GM23248 (cell line): ENCODE measurements around the gene ABCB11.
"Not testable (repeated sequence)": the region's sequence is repeated elsewhere in the genome, so short reads cannot be mapped to it uniquely, and the experiment has no call there.

Source experiments
- EZH2 ChIP-seq: fragments of 200-600 bp; sonication (generic); IDR thresholded peaks from 2 replicates; pipeline ENCODE4 v1.6.1; 2018; ENCODE audit warnings: antibody characterized with exemption, mild to moderate bottlenecking; ENCODE audit not compliant: insufficient read depth, poor library complexity, severe bottlenecking
- EZH2phosphoT487 ChIP-seq: fragments of 200-600 bp; sonication (generic); IDR thresholded peaks from 2 replicates; pipeline ENCODE4 v1.6.1; 2018; ENCODE audit warnings: antibody characterized with exemption, moderate library complexity, mild to moderate bottlenecking, low read depth; ENCODE audit not compliant: insufficient read depth

DNA sequence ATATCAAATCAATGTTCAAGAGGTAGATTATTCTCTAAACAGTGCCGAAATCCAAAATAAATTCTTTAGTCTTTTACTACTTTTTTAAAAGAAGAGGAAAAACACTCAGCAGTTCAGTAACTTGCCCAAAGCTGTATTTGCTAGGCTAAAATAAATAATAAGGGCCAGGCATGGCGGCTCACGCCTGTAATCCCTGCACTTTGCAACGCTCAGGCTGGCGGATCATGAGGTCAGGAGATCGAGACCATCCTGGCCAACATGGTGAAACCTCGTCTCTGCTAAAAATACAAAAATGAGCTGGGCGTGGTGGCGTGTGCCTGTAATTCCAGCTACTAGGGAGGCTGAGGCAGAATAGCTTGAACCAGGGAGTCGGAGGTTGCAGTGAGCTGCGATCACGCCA lies 149.0 kb downstream of the ABCB11 start:
- TF ChIP-seq EZH2, EZH2phosphoT487: not testable (repeated sequence)
